PFSK-1 (cell line): Measurements from ENCODE around the gene LMAN2.

Experiments
- FOXP2 ChIP-seq: optimal IDR thresholded peaks from 2 replicates; pipeline ENCODE3; 2011; ENCODE audit warnings: borderline replicate concordance, control low read depth, inconsistent platforms; ENCODE audit not compliant: insufficient read depth; ENCODE audit errors: extremely low read length, extremely low read depth
- POLR2AphosphoS5 ChIP-seq: IDR thresholded peaks from 2 replicates; pipeline ENCODE4 v1.6.1; 2012; ENCODE audit warnings: low read depth, mild to moderate bottlenecking, control low read depth, low read length, moderate library complexity
- SIN3A ChIP-seq: IDR thresholded peaks from 2 replicates; pipeline ENCODE4 v1.6.1; 2012; ENCODE audit warnings: mild to moderate bottlenecking, low read length, moderate library complexity, borderline replicate concordance; ENCODE audit not compliant: insufficient read depth
- TAF1 ChIP-seq: IDR thresholded peaks from 2 replicates; pipeline ENCODE4 v1.6.1; 2012; ENCODE audit warnings: low read length, control low read depth, borderline replicate concordance; ENCODE audit not compliant: insufficient read depth
- TF ChIP-seq, protein P1 (sequence below), 2 experiments: IDR thresholded peaks; 2 replicates each; pipeline versions ENCODE4 v1.6.1 to v1.8.0; 2011 to 2012; ENCODE audit warnings: low read depth in 2 of 2, low read length in 2 of 2, control low read depth in 1 of 2, inconsistent platforms in 1 of 2, mild to moderate bottlenecking in 1 of 2, moderate library complexity in 1 of 2; ENCODE audit not compliant: insufficient read depth in 1 of 2

Gene LMAN2

DNA sequence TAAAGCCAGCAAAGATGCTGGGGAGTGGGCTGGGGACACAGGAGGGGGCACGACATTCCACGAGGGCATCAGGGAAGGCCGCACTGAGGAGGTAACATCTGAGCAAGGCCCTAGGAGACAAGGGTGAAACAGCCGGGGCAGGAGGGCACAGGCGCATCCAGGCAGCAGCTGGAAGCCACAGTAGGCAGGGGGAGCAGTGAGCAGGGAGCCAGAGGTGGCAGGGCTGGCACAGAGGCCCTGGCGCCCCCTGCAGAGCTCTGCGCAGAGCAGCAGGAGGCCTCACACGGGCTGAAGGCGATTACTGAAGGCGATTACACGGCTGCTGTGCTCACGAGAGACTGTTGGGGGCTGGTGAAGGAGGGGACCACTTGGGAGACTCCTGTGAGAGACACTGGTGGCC is 15.4 kb downstream of the LMAN2 start:
- TF ChIP-seq FOXP2 = no peak
- no peak for TF ChIP-seq TAF1
- TF ChIP-seq, protein P1, sequence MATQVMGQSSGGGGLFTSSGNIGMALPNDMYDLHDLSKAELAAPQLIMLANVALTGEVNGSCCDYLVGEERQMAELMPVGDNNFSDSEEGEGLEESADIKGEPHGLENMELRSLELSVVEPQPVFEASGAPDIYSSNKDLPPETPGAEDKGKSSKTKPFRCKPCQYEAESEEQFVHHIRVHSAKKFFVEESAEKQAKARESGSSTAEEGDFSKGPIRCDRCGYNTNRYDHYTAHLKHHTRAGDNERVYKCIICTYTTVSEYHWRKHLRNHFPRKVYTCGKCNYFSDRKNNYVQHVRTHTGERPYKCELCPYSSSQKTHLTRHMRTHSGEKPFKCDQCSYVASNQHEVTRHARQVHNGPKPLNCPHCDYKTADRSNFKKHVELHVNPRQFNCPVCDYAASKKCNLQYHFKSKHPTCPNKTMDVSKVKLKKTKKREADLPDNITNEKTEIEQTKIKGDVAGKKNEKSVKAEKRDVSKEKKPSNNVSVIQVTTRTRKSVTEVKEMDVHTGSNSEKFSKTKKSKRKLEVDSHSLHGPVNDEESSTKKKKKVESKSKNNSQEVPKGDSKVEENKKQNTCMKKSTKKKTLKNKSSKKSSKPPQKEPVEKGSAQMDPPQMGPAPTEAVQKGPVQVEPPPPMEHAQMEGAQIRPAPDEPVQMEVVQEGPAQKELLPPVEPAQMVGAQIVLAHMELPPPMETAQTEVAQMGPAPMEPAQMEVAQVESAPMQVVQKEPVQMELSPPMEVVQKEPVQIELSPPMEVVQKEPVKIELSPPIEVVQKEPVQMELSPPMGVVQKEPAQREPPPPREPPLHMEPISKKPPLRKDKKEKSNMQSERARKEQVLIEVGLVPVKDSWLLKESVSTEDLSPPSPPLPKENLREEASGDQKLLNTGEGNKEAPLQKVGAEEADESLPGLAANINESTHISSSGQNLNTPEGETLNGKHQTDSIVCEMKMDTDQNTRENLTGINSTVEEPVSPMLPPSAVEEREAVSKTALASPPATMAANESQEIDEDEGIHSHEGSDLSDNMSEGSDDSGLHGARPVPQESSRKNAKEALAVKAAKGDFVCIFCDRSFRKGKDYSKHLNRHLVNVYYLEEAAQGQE (IDR thresholded peaks at IDR 0.05; ENCODE audit: insufficient read depth in 1 of 2, low read depth in 2 of 2, low read length in 2 of 2) = no peak
- TF ChIP-seq POLR2AphosphoS5 = no peak
- TF ChIP-seq SIN3A = no peak

DNA sequence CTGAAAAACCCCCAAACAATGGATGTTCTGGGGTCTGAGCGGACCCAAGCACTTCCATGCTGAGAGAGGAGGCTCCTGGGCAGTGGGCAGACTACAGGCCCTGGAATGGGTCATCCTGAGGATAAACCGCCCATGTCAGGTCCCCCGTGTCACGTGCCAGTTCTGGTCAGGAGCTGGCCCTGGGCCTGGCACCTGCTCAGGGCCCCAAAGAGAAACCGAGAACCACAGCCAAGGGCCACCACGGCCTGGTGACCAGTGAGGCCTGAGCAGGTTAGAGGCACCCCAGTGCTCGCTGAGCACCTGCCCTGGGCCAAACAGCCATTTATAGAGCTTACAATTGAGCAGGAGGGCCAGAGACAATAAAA is 15.8 kb downstream of the LMAN2 start:
- no peak for TF ChIP-seq SIN3A
- no peak for TF ChIP-seq FOXP2

DNA sequence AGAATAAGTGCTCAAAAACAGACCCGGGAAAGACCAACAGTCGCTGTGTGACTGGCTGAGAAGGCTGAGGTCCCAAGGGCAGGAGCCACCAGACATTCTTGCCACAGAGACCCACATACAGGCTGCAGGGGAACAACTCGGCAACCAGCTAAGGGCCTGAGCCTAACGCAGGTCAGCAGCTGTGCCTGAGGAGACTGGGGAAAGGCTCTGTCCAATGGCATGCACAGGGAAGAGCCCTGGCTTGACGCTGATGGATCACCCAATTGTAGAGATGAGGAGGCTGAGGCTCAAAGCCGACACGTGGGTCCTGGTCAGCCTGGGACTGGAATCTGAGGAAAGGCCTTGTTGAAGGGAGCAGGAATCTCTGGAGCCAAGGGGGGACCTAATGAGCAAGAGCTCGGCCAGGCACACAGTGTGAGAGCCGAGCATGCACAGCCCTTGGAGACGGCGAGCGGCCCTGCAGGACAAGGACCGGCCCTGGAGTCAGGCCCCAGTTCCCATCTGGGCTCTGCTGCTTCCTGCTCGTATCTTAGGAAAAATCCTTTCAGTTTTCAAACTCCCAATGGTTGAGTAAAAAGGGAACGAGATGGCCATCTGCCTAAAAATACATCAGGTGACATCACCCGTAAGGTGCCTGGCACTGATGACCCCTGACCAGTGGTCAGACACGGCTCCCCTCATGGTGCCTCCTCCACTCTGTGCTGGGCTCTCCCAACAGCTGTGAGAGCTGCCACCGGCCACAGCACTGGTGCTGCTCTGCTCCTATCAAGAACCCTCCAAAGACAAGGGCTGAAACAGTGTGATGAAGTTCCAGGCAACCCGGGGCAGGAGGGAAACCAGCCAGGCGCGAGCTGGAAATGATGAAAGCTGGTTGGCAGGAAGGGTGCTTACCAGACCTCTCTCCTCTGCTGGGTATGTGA is 16.4 kb downstream of the LMAN2 start:
- TF ChIP-seq, protein P1 (IDR thresholded peaks at IDR 0.05; ENCODE audit: insufficient read depth in 1 of 2, low read depth in 2 of 2, low read length in 2 of 2) = no peak
- TF ChIP-seq SIN3A = no peak
- no peak for TF ChIP-seq POLR2AphosphoS5
- TF ChIP-seq TAF1 = no peak
- no peak for TF ChIP-seq FOXP2

DNA sequence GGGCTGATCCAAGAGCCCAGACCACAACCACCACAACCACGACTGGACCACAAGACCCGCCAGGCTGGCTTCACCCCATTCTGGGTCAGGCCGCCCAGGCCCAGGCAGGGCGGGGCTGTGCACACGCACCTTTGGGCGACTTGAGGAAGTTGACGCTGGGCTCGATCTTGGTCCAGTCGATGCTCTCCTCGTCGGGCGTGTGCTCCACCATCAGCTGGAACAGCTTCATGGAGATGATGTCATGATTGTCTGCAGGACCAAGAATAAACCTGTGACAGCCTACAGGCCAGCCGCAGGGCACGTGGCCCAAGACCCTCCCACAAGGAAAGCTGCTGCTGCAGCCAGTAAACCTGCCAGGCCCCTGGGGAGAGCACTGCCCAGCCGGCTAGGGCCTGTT is 17.3 kb downstream of the LMAN2 start:
- TF ChIP-seq POLR2AphosphoS5 = no peak
- TF ChIP-seq TAF1 = no peak
- no peak for TF ChIP-seq SIN3A
- TF ChIP-seq FOXP2 = no peak
- TF ChIP-seq, protein P1 (IDR thresholded peaks at IDR 0.05; ENCODE audit: insufficient read depth in 1 of 2, low read depth in 2 of 2, low read length in 2 of 2) = no peak

DNA sequence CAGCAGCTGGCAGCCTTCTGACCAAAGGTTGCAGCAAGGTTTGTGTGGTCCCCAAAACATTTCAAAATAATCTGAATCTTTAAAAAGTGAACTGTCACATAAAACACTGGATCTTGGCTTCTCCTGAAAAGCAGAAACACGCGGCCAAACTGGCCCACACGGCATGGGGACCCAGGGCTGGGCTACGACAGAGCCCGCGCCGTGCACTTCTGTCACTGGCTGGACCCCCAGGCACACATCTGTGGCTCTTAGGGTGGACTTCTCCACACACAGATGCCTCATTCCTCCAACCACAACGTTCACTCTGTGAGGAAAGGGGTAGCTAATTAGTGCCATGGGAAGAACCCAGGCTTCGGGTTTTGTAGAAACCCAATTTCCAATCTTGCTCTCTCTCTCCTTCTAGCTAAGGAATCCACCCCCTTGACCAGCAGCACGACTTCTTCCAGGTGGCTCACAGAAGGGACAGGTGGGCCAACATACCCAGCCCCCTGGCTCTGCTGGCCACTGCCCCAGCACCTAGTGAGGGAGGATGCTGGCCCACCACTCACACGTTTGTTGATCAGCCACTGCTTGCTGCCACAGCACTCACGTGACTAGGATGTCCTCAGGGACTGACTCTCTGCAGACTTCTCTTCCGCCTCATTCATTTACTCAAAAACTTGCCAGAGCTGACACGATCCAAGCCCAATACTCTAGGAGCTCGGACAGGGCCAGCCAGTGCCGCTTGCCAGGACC is 17.9 kb downstream of the LMAN2 start:
- TF ChIP-seq SIN3A (no peak), POLR2AphosphoS5 (no peak), TAF1 (no peak), FOXP2 (no peak)
- TF ChIP-seq, protein P1 (IDR thresholded peaks at IDR 0.05; ENCODE audit: insufficient read depth in 1 of 2, low read depth in 2 of 2, low read length in 2 of 2) = no peak
